Femur (tissue), 1 donor: ENCODE data around the gene MRPL51.
"Not testable (repeated sequence)": the region's sequence is repeated elsewhere in the genome, so short reads cannot be mapped to it uniquely, and the experiment has no call there.

Experiments
- DNase-seq: peaks from one replicate; pipeline ENCODE4 v3.0.0-alpha.2; 2017

Gene MRPL51

GRCh38 chr12:6530576-6531260 is 37.7 kb upstream of the MRPL51 start:
- no peak for DNase-seq

DNA sequence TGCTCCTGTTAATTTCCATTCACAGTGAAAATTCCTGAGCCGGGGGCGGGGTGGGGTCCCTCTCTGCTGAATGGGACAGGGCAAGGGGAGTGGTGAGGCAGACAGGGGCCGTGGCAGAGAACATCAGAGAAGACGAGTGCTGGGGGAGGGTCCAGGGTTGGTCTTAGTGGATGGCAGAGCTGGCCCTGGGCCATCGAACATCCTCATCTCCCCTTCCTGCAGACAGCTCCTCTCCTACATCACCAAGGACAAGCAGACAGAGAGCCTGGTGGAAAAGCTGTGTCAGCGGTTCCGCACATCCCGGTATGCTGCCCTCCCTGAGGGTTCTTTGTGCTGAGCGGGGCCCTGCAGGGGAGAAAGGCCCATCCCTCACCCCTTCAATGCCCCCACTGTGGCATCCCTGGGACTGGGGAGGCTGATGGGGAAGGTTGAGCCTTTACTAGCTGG is 36.3 kb upstream of the MRPL51 start:
- DNase-seq = no peak

- no peak for DNase-seq
Measured at GRCh38 chr12:6528539-6529235, 35.6 kb upstream of the MRPL51 start.

DNA sequence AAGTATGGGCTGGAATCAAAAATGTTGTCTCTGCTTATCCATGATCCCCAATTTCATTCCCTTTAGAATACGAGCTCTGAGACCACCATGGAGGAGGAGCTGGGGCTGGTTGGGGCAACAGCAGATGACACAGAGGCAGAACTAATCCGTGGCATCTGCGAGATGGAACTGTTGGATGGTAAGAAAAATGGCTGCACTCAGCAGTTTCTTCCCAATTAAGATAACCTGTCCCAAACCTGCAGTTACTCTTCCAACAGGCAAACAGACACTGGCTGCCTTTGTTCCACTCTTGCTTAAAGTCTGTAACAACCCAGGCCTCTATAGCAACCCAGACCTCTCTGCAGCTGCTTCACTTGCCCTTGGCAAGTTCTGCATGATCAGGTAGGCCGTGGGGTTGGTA is 34.6 kb upstream of the MRPL51 start:
- DNase-seq = no peak

GRCh38 chr12:6526766-6527525 is 33.9 kb upstream of the MRPL51 start:
- DNase-seq = no peak

- DNase-seq = no peak
Measured at GRCh38 chr12:6526201-6526600, 33.1 kb upstream of the MRPL51 start.

GRCh38 chr12:6524648-6525047 is 31.6 kb upstream of the MRPL51 start:
- DNase-seq = no peak

- no peak for DNase-seq
Measured at GRCh38 chr12:6523708-6524107, 30.6 kb upstream of the MRPL51 start.

GRCh38 chr12:6522193-6522592 is 29.1 kb upstream of the MRPL51 start:
- DNase-seq = no peak

DNA sequence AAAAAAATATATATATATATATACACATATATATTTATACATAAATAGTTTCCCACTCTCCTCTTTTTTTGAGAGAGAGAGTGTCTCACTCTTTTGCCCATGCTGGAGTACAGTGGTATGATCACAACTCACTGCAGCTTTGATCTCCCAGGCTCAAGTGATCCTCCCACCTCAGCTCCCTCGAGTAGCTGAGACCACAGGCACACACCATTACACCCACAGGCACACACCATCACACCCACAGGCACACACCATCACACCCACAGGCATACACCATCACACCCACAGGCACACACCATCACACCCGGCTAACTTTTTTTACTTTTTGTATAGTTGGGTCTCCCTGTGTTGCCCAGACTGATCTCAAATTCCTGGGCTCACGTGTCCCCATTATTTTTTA is 27.1 kb upstream of the MRPL51 start:
- DNase-seq = no peak

GRCh38 chr12:6508087-6508486 is 15.0 kb upstream of the MRPL51 start:
- no peak for DNase-seq

DNA sequence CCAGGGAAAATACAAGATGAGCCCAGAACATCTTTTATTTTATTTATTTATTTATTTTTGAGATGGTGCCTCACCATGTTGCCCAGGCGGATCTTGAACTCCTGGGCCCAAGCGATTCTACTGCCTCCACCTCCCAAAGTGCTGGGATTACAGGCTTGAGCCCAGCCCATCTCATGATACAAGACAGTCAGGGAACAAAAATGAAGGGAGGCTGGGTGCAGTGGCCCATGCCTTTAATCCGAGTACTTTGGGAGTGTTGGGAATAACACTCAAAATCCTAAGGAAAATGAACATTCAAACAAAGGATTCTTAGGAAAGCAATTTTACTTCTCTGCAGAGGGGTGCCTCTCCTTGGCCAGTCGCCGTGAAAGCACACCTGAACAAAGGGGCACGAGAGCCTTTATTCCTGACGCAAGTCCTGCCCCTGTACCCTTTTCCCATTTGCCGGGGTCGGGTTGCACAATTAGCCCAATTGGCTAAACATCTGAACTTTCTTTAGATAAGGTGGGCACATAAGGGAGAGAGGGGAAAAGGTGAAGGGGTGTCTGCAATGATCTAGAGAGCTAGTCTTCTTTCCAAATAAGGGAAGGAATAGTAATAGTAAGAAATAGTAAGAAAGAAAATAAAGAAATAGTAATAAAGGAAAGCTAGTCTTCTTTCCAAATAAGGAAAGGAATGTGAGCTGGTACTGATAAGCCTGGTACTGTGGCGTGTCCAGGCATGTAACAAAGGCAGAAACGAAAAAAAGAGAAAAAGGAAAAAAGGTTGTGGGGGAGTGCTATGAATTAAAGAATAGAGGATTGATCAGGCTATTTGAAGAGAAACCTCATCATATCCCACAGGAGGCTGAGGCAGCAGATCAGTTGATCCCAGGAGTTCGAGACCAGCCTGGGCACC is 14.3 kb upstream of the MRPL51 start:
- no peak for DNase-seq

DNA sequence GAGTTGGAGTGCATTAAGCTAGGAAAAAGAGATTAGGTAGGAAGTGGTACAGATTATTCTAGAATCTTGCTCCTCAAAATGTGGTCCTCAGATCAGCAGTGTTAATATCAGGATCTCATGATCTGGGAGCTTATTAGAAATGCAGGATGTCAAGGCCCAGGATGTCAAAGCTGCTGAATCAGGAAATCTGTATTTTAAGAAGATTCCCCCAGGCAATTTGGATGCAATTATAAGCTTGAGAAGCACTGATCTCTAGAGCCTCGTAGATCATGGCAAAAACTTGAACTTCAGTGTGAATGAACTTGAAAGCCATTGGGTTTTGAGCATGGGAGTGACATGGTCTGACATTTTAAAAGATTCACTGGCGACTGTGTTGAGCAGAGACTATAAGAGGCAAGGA is 7.4 kb upstream of the MRPL51 start:
- no peak for DNase-seq

- not testable (repeated sequence) for DNase-seq
Measured at GRCh38 chr12:6497291-6497690, 4.2 kb upstream of the MRPL51 start.

GRCh38 chr12:6494968-6495367 is 1.9 kb upstream of the MRPL51 start:
- DNase-seq = no peak

DNA sequence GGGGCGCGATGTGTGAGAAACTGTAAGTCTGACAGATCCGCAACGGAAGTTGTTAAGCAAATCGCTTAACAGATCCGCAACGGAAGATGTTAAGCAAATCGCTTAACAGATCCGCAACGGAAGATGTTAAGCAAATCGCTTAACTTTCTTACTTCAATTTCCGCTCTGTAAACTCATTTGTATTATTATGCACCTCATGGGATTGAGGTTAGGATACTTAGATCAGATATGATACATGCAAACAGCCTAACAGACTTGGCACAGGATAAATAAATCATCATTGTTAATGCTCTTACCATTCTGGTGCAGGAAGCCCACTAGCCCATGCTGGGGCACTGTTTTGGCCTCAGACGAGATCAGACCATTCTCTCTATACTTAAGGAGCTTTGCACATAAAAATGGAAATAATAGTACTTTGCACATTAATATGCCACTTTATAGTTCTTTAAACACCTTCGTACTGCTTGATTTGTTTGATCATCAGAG is 1.2 kb upstream of the MRPL51 start:
- DNase-seq = no peak

DNA sequence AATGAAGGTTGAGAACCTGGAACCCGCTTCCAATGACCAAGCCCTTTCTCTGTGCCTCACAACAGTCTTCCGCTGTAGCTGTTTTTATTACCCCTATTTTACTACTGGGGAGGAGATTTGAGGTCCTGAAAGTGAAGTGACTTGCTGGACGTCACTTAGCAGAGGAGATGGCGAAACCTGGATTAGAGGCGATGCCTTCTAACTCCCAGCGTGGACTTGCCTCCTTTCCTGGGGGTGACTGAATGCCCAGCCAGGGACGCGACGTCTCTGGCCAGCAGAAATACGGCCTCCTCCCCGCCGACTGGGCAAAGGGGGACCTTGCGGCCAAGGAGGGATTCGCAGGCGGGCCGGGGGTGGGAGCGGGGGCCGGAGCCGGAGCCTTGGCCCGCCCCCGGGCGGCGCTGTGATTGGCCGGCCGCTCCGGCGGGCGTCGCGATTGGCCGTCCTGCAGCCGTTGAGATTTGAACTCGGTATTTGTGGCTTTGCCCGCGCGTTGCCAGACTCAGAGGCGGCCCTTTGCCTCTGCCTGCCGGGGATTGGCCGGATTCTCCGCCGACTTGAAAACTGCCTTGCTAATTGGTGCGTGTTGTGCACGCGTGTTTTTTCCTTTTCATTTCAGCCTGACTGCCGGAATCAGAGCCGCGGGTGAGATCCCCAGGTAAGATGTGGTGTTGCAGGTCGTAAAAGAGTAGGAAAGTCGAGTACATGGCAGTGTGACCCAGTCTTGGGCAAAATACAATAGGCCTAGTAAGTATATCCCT is 615 bp upstream of the MRPL51 start, which contains the start of gene NCAPD2:
Gene NCAPD2, plus strand, starts transcription at position 606 of the 761 bp plus-strand sequence. CDS start 997 bp downstream, outside the sequence.
- DNase-seq = peak; percentile 97

DNA sequence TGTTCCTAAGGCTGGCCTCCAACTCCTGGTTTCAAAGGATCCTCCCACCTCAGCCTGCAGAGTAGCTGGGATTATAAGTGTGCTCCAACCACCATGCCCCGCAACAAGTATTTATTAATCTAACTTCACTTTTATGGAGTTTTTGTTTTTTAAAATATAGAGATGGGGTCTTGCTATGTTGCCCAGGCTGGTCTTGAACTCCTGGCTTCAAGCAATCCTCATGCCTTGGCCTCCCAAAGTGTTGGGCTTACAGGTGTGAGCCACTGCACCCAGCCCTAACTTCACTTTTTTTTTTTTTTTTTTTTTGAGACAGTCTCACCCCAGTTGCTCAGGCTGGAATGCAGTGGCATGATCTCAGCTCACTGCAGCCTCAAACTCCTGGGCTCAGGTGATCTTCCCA is 2.4 kb downstream of the MRPL51 start:
- not testable (repeated sequence) for DNase-seq

- DNase-seq = no peak
Measured at GRCh38 chr12:6489449-6489848, 3.6 kb downstream of the MRPL51 start.

DNA sequence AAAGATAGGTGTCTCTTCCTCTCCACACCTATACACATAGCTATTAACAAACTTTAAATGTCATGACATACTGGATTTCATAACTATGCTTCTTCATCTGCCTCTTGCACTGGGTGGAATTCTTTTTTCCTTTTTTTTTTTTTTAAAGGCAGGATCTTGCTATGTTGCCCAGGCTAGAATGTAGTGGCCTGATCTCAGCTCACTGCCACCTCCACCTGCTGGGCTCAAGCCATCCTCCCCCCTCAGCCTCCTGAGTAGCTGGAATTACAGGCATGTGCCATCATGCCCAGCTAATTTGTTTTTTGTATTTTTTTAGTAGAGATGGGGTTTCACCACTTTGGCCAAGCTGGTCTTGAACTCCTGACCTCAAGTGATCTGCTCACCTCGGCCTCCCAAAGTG is 4.8 kb downstream of the MRPL51 start:
- DNase-seq = no peak

DNA sequence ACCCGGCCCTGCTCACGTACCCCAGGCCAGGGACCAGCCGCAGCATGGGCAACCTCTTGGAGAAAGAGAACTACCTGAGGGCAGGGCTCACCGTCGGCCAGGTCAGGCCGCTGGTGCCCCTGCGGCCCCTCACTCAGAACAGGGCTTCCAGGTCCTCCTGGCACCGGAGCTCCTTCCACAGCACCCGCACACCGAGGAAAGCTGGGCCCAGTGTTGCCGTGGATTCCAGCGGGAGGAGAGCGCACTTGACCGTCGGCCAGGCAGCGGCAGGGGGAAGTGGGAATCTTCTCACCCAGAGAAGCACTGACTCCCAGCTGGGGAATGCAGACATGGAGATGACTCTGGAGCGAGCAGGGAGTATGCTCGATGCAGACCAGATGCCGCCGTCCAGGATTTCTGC is 14.6 kb downstream of the MRPL51 start:
- no peak for DNase-seq
